COR-L47 (cell line): Measurements from ENCODE around the gene GUK1.
"Not testable (repeated sequence)": the region's sequence is repeated elsewhere in the genome, so short reads cannot be mapped to it uniquely, and the experiment has no call there.

Source experiments
- DNase-seq: peaks from one replicate; lab custom pipeline; 2025; lab: John Stamatoyannopoulos, UW

The GUK1 gene

GRCh38 chr1:228163007-228163753 is 23.1 kb downstream of the GUK1 start:
- no peak for DNase-seq

GRCh38 chr1:228163776-228164519 is 23.9 kb downstream of the GUK1 start:
- DNase-seq, result no peak

- no peak for DNase-seq
Measured at GRCh38 chr1:228164561-228165371, 24.7 kb downstream of the GUK1 start.

- DNase-seq, result peak; percentile 96
Measured at GRCh38 chr1:228165372-228166169, 25.5 kb downstream of the GUK1 start, which contains the start of gene IBA57. TSS of gene IBA57 (plus strand) at chr1:228165804. CDS start at chr1:228165817, 13 bp downstream.

- peak; percentile 18 for DNase-seq
Measured at GRCh38 chr1:228166170-228166936, 26.3 kb downstream of the GUK1 start.

- DNase-seq, result no peak
Measured at GRCh38 chr1:228168563-228169270, 28.6 kb downstream of the GUK1 start.

GRCh38 chr1:228169345-228169744 is 29.3 kb downstream of the GUK1 start:
- no peak for DNase-seq

GRCh38 chr1:228170666-228171065 is 30.6 kb downstream of the GUK1 start:
- DNase-seq, result no peak

- no peak for DNase-seq
Measured at GRCh38 chr1:228171221-228171891, 31.3 kb downstream of the GUK1 start.

GRCh38 chr1:228172591-228173527 is 32.8 kb downstream of the GUK1 start:
- DNase-seq, result no peak

GRCh38 chr1:228173528-228174481 is 33.7 kb downstream of the GUK1 start:
- DNase-seq, result not testable (repeated sequence)

- DNase-seq, result no peak
Measured at GRCh38 chr1:228174482-228175315, 34.6 kb downstream of the GUK1 start.

GRCh38 chr1:228175316-228176023 is 35.4 kb downstream of the GUK1 start:
- no peak for DNase-seq

- no peak for DNase-seq
Measured at GRCh38 chr1:228176024-228176395, 35.9 kb downstream of the GUK1 start.

- no peak for DNase-seq
Measured at GRCh38 chr1:228176461-228177182, 36.5 kb downstream of the GUK1 start.
